ENCODE measurements around the gene CELF2. TPM values are rescaled to one million over a fixed set of nuclear protein-coding genes. Genes with fewer than 3 reads are reported as not detected.

CELF2 gene
- total RNA-seq, 2 donors from 2014 or later: 30.2 to 34.4 TPM

DNA sequence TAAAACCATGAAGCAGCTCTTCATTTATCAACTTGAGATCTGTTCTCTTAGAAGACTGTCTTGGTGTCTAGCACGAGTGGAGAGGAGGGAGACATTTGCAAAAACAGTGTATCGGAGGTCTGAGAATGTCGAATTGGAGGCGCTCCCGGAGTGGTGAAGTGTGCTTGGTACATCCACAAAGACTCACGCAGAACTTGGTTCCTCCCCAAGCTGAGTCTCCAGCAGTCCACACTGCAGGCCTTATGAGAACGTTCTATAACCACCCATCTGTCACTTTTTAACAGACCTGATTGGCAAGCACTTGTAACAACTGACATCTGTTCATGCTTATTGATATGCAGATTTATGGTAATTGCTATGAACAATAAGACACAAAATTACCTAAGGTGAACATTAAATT is 261.6 kb downstream of the CELF2 start:
- intact Hi-C loops (cut with DNase I): no loop called here
- Histone ChIP-seq H3K27me3 (no peaks in the 10 kb centered on the region), H3K9me3 (no peaks in the 10 kb centered on the region), H3K27ac (no peak overlapping the region), H3K4me3 (no peak overlapping the region), H3K36me3 (no peaks in the 10 kb centered on the region), H3K4me1 (no peaks in the 10 kb centered on the region), H3K9ac (ENCODE audit: low read depth in 2 of 2, low read length in 2 of 2) (no peak overlapping the region)
- no peak for DNase-seq
- TF ChIP-seq CTCF (IDR thresholded peaks at IDR 0.05): no peak

DNA sequence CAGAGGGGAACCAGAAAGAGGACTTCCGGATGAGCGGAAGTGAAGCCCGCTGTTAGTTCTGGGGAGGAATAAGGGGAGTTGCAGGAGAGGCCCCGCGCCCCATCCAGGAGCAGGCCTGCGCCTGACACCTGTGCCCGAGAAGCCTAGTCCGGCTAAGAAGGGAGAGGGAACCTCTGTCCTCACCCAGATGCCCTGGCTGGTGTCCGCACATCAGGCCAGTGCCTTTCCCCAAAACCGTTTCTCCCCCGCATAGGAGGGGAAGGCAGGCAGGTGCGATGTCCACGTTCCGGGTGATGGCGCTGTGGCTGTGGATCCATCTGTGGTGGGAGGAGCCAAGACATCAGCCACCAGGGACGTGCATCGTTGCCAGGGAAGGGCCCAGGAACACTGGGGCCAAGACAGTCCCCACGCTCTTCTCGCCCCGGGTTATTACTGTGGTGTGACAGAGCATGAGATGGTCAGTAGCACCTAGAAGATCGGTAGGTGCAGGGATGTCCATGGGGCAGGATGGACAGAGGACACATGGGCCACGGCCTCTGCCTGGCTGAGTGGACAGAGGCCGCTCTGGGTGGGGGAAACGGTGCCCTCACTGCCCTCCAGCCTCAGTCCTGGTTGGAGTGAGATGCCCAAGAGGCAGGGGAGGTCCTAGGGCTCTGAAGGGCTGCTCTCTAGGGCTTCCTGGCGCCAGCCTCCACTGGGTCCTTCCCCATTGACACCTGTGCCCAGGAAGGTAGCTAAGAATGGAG is 262.7 kb downstream of the CELF2 start:
- Histone ChIP-seq H3K36me3 (no peaks in the 10 kb centered on the region), H3K27ac (no peak overlapping the region), H3K27me3 (no peaks in the 10 kb centered on the region), H3K4me1 (no peaks in the 10 kb centered on the region), H3K9me3 (no peaks in the 10 kb centered on the region), H3K4me3 (no peak overlapping the region), H3K9ac (ENCODE audit: low read depth in 2 of 2, low read length in 2 of 2) (no peak overlapping the region)
- TF ChIP-seq CTCF (IDR thresholded peaks at IDR 0.05): no peak
- intact Hi-C loops (cut with DNase I): no loop called here
- no peak for DNase-seq

DNA sequence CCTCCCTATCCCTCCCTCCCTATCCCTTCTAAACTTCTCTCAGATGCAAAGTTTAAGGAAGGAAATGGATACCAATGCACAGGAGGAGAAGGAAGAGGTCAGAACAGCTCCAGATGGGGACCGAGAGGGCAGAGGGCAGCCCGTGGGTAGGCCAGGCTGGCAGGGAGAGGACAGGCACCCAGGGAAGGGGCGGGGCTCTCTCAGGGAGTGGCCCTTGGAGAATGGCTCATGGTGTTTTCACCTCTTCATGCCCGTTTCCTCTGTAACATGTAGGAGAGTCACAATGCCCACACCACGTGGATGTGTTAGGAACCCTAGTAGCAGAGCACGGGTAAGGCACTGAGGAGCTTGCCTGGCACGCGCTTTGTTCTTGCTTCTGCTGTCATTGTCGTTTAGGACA is 264.5 kb downstream of the CELF2 start:
- H3K4me3 ChIP-seq: no peak overlapping the region
- no peak for TF ChIP-seq CTCF (IDR thresholded peaks at IDR 0.05)
- DNase-seq: no peak
- no peaks in the 10 kb centered on the region for H3K27me3 ChIP-seq
- no peaks in the 10 kb centered on the region for H3K9me3 ChIP-seq
- H3K36me3 ChIP-seq: no peaks in the 10 kb centered on the region
- H3K4me1 ChIP-seq: no peaks in the 10 kb centered on the region
- intact Hi-C loops (cut with DNase I): no loop called here
- H3K27ac ChIP-seq: no peak overlapping the region
- H3K9ac ChIP-seq (ENCODE audit: low read depth in 2 of 2, low read length in 2 of 2): no peak overlapping the region

GRCh38 chr10:11282661-11283060 is 265.0 kb downstream of the CELF2 start:
- Histone ChIP-seq H3K4me1 (no peaks in the 10 kb centered on the region), H3K9me3 (no peaks in the 10 kb centered on the region), H3K9ac (ENCODE audit: low read depth in 2 of 2, low read length in 2 of 2) (no peak overlapping the region), H3K4me3 (no peak overlapping the region), H3K36me3 (no peaks in the 10 kb centered on the region), H3K27me3 (no peaks in the 10 kb centered on the region), H3K27ac (no peak overlapping the region)
- intact Hi-C loops (cut with DNase I): no loop called here
- DNase-seq: no peak
- no peak for TF ChIP-seq CTCF (IDR thresholded peaks at IDR 0.05)

- Histone ChIP-seq H3K9ac (ENCODE audit: low read depth in 2 of 2, low read length in 2 of 2) (no peak overlapping the region), H3K27ac (no peak overlapping the region), H3K36me3 (no peaks in the 10 kb centered on the region), H3K9me3 (no peaks in the 10 kb centered on the region), H3K4me1 (no peaks in the 10 kb centered on the region), H3K4me3 (no peak overlapping the region), H3K27me3 (no peaks in the 10 kb centered on the region)
- DNase-seq: no peak
- intact Hi-C loops (cut with DNase I): no loop called here
- no peak for TF ChIP-seq CTCF (IDR thresholded peaks at IDR 0.05)
Measured at GRCh38 chr10:11284291-11285085, 266.8 kb downstream of the CELF2 start.

Measured in colonic mucosa (tissue), 4 donors.